GM18907 (cell line): ENCODE measurements around the gene ATP8A1.

Source experiments
- ATAC-seq: cut with Tn5 transposase; IDR thresholded peaks from one replicate; pipeline ENCODE4 v1.9.1; 2021; ENCODE audit warnings: mild to moderate bottlenecking, moderate library complexity; ENCODE audit not compliant: unreplicated experiment

The ATP8A1 gene

GRCh38 chr4:42417550-42417949 is 239.4 kb downstream of the ATP8A1 start:
- no peak for ATAC-seq

DNA sequence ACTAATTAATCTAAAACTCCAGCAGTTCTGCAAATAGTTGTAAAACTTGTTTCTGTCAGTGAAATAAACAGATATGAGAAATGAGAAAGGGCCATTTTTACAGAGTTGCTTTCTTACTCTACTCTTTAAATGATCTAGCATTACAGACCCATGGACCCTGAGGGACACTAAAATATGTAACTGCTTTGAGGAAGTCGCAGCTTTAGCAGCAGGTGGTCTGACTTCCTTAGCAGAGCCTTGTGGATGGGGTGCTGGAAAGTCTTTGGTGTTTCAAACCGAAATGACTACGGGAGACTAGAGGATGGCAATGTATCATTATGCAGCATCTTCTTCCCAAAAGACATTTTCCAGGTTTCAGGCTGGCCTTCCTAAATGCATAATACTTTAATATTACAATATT is 240.9 kb downstream of the ATP8A1 start:
- no peak for ATAC-seq

GRCh38 chr4:42415281-42415680 is 241.6 kb downstream of the ATP8A1 start:
- ATAC-seq = no peak

DNA sequence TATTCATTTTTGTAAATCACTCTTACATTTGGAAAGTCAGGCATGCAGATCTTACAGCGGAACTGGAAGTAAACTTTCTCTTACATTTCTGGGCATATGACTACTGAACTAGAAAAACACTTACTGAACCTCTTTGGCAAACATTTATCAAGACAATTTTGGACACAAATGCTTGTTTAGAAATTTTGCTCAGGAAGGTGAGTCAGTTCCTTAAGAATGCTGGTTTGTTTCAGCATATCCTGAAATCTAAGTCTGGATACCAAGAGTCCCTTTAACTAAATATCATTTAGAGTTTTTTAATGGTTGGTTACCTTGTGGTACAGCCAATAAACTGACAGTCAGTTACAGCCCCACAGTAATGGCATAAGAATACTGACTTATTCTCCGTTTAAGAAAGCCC is 244.7 kb downstream of the ATP8A1 start:
- no peak for ATAC-seq

GRCh38 chr4:42411803-42412202 is 245.1 kb downstream of the ATP8A1 start:
- ATAC-seq = no peak

DNA sequence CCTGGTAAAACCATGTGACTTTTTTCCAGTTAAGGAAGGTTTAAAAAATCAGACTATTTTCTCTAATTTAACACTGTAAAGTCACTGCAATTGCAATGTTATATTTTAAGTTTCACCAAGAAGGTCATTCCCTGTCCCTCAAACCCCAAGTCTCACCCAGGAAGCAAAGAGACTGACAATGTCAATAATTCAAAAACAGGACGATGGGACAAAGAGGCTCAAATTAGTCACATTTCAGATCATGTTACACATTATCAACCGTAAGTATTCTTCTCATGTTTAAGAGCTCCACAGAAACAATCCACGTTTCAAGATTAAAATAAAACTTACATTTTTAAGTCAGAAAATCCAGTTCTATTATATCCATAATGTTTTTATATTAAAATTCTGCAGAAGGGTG is 246.5 kb downstream of the ATP8A1 start:
- ATAC-seq = no peak

- no peak for ATAC-seq
These were observed 252.9 kb downstream of the ATP8A1 start for GRCh38 chr4:42404001-42404400.

DNA sequence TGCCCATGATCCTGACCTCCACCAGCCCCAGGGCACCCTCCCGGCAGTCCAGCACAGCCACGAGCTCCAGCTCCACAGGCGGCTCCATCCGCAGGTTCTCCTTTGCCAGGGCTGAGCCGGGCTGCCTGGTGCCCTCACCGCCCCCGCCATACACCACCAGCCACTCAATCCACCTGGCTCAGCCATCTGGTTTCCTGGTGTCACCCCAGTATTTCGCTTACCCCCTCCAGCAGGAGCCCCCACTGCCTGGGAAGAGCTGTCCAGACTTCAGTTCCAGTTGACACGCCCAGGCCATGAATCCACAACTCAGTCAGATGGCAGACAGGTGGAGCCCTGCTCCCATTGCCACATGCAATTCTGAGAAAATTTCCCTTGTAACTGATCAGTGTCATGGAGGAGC is 255.7 kb downstream of the ATP8A1 start:
- ATAC-seq = no peak

GRCh38 chr4:42399393-42399792 is 257.5 kb downstream of the ATP8A1 start:
- ATAC-seq = no peak

DNA sequence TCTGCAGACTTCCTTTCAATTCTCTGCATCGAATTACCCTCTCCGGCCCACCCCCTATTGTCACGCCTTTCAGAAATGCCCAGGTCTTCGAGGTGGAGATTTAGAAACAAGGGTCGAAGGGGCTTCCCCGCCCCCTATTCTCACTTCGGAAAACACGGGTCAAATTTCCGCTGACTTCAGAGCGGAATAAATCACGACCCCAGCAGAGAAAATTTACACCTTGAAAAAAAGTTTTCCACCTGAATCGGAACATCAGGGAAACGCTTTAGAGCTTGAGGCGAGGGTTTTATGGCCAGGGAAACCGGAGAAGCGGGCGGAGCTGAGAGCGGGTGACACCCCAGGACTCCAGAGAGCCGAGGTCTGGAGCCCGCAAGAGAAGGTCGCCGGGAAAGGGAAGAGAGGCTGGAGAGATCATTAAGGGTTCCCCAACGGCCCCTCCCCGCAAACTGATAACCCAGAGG is 258.0 kb downstream of the ATP8A1 start:
- no peak for ATAC-seq

GRCh38 chr4:42398171-42398870 is 258.6 kb downstream of the ATP8A1 start:
- ATAC-seq = peak; percentile 33

GRCh38 chr4:42397635-42398170 is 259.2 kb downstream of the ATP8A1 start:
- peak; percentile 40 for ATAC-seq

GRCh38 chr4:42396752-42397634 is 259.9 kb downstream of the ATP8A1 start, which contains the start of gene SHISA3:
SHISA3 (plus strand) TSS chr4:42397488; CDS start chr4:42398057, 569 bp downstream.
- peak; percentile 40 for ATAC-seq

DNA sequence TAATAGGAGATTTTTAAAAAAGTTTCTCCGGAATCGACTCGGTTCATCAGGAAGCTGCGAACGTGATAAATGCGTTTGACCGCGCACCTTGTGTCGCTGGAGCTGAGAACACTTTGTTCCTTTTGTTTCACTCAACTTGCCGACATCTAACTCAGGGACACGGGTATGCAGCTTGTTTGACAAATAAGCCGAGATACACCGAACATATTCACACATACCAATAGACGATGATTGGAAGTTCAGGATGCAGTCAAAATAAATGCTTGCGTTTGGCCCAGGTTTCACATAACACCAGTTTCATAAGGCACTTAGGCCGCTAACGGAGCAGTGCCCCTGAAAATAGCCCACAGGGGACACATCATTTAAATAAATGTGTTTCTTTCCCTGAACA is 260.5 kb downstream of the ATP8A1 start:
- ATAC-seq = no peak

- ATAC-seq = no peak
These were observed 261.3 kb downstream of the ATP8A1 start for GRCh38 chr4:42395595-42395994.

DNA sequence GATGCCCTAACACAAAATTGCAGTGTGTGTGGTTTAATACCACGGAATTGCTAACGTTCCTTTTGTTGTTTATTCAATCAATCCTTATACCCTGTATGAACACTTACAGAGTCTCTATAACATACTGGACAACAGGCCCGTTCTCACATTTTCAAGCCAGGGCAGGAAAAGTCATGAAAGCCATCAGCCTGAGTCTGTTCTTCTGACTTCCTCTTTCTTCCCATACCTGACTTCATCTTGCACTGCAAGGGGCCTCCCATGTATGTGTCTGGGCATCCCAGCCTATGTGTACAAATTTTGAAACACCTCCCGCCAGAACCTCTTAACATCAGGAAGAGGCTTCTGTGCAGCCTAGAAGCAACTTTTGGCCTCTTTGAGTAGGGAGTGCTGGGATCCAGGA is 264.5 kb downstream of the ATP8A1 start:
- ATAC-seq = no peak

DNA sequence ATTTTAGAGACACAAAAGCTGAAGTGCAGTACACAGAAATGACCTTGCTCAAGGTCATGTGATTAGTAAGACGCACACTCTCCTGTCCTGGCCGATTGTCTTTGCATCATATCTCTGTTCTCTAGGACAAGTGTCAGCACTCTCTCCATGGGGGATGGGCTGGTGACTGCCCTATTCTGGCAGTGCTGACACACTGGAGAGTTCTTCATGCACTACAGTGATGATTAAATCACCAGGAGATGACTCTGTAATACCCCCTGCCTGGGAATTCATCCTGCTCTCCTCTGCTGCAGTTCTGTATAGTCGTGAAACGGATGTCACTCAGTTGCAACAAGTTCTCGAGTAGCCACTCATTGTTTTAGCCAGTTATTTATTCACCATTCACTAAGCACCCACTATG is 264.9 kb downstream of the ATP8A1 start:
- no peak for ATAC-seq

GRCh38 chr4:42391355-42391664 is 265.6 kb downstream of the ATP8A1 start:
- no peak for ATAC-seq

- no peak for ATAC-seq
These were observed 266.1 kb downstream of the ATP8A1 start for GRCh38 chr4:42390622-42391354.

DNA sequence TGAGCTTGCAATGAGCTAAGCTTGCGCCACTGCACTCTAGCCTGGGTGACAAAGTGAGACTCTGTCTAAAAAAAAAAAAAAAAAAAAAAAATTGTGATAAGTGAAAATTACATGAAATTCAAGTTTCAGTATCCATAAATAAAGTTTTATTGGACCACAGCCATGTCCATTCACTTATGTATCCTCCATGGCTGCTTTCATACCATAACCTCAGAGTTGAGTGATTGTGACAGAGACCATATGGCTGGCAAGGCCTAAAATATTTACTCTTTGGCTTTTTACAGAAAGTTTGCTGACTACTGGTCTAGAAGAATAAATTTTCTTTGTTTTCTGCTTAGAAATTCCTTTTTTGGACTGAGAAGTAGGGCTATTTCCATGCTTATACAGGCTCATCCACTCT is 271.4 kb downstream of the ATP8A1 start:
- no peak for ATAC-seq

GRCh38 chr4:42381666-42382065 is 275.2 kb downstream of the ATP8A1 start:
- no peak for ATAC-seq
